Measurements from ENCODE around the gene MRPL33.

MRPL33 gene

GRCh38 chr2:27779417-27780055 is 8.0 kb downstream of the MRPL33 start:
- DNase-seq: no peak

- DNase-seq: no peak
These were observed 10.0 kb downstream of the MRPL33 start for GRCh38 chr2:27781496-27781895.

DNA sequence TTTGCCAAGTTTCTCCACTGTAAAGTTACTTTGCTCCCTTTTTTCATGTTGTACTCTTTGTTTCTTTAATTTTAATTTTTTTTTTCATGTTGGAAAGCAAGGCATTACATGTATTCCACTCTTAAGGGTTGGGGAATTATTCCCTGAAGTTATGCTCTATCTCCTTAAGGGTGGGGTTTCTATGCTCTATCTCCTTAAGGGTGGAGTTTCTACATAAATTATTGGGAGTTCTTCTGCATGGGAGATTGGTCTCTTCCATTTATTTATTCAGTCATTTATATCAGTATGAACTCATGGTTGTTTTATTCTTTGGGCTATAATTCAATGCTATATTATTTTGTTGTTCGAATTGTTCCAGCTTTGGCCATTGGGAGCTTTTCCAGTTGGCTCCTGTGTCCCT is 11.2 kb downstream of the MRPL33 start:
- no peak for DNase-seq

DNA sequence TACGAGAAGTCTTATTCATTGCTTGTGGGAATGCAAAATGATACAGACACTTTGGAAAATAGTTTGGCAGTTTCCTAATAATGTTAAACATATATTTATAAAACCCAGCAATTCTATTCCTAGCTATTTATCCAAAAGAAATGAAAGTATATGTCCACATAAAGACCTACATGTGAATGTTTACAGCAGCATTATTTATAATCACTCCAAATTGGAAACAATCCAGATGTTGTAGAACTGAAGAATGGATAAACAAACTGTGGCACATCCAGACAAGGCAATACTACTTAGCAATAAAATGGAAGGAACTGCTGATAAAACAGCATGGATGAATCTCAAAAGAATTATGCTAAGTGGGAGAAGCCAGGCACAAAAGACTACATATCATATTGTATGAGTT is 19.3 kb downstream of the MRPL33 start:
- no peak for DNase-seq

DNA sequence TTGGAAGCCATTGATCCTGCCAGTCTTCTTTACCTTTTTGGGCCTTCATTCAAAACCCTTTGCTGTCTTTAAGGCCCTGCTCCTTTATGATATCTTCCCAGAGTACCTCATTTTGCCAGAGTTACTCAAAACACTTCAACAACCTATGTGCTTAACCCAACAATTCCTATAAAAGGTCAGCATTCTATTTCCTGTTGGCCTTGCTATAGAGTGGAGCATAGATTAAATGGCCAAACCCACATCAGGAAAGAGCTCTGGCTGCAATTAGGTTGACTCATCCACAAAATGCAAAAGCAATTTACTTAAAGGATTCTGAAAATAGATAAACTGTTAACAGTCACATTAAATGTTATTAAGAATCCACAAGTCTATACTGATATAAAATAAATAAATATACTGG is 21.2 kb downstream of the MRPL33 start:
- DNase-seq: no peak

DNA sequence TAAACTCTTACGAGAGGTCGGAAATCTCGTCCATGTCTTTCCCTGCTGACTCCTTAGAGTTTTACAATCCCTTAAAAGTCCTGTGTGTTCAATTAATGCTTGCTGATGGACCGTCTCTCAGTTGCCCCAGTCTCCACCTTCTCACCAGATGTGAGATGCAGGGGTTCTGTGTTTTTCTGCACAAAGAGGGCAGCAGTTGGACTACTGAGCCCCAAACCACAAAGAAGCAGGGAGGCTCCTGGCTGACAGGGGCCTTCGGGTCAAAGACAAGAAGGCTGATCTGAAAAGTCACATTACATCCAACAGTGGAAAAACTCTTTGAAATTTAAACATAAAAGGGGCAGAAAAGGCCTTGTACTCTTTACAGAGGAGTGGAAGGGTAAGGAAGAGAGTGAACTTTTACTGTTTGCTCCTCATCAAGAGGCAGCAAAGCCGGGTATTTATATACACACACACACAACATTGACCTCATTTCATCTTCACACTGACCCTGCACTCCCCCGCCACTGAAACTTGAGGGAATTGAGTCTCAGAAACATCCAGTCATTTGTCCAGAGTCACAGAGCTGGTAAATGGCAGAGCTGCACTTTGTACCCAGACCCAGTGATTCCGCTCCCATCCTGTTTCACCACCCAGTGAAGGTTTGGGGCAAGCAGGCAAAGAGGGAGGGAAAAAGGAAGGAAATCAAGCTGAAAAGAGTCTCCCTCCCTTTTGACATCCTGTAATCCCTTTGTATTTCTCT is 23.7 kb downstream of the MRPL33 start:
- no peak for DNase-seq

- DNase-seq: no peak
These were observed 24.4 kb downstream of the MRPL33 start for GRCh38 chr2:27795868-27796277.

DNA sequence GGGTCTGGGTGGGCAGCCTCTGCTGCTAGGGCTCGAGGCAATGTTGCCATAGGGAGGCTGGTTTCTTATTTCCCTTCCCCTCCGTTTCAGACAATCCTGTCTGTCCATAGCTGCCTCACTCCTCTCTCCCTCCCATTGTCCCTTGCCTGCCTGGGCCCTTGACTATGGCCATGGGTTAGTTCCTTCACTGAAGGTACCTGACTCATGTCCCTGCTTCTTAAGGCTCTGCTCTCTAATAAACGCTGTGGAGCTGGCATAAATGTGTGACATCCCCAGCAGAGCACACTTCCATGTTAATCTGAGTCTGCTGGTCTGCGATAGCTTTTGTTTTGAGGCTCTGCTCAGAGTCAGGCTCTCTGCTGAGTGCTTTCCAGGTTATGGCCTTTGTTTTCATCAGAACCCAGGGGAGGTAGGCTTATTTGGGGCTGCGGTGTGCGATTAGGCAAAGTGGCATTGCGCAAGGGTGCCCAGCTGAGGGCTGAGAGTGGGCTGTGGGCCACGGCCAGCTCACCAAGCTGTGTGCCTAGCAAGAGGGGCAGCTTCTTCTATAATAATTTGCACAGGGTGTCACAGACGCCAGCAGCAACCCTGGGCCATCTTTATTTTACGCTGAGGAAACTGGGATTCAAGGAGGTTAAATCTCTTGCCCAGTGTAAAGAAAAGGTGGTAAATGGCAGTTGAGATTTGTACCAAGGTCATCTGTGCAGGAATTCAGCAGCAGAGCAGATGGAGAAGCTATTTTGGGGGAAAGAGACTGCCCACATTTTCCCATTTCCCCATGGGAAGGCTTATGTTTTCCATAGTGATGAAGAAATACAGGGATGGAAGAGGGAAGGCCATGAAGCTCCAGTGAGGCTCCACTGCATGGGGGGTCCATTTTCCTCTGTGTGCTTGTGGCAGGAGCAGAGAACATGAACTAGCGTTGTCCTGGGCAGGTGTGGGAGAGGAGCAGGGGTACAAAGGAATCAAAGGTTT is 25.6 kb downstream of the MRPL33 start:
- no peak for DNase-seq

DNA sequence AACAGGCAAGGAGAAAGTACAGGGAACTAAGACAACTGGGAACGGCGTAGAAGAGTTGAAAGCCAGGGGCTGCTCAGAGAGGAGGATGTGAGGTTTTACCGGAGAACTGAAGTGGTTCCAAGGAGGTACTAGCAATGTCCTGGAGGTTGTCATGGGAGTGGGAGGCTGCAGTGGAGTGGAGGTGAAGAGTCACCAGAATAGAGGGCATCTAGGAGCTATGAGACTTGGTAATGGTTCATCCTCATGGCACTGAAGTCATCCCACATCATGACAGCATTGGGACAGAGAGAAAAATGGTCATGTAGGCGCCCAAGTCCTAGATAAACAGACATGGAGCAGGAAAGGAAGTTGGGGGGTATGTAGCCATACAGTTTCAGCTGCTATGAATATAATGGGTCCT is 26.3 kb downstream of the MRPL33 start:
- no peak for DNase-seq

GRCh38 chr2:27798486-27798885 is 27.0 kb downstream of the MRPL33 start:
- DNase-seq: no peak

DNA sequence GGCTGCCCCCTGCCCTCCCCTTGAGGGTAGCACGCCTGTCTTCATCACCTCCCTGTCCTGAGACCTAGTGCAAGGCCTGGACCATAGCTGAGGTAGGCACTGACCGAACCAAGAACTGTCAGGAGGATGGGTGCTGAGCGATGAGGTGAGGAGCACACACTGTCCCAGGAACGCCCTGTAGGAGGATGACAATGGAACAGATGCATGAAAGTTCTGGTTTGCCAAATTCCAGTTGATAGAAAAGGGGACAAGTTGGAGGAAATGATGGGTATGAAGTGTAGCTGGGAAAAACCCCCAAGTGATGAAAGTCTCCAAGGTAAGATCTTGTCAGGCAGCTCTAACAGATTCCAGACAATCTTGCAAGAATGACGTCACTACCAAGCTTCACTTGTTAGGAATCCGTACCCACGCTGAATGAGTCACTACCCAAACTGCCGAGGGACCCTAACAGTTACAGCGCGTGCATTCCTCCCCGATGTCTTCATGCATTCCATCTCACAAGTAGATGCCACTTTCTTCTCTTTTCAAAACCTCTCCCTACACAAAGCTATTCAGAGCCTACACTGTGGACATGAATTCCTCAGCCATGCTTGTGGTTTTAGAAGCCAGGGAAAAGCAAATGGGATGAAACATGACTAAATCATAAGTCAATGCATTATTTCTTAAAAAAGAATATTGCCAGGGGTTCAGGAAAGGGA is 27.6 kb downstream of the MRPL33 start:
- no peak for DNase-seq

- DNase-seq: no peak
These were observed 28.1 kb downstream of the MRPL33 start for GRCh38 chr2:27799646-27800010.

- DNase-seq: no peak
These were observed 29.3 kb downstream of the MRPL33 start for GRCh38 chr2:27800856-27801255.

DNA sequence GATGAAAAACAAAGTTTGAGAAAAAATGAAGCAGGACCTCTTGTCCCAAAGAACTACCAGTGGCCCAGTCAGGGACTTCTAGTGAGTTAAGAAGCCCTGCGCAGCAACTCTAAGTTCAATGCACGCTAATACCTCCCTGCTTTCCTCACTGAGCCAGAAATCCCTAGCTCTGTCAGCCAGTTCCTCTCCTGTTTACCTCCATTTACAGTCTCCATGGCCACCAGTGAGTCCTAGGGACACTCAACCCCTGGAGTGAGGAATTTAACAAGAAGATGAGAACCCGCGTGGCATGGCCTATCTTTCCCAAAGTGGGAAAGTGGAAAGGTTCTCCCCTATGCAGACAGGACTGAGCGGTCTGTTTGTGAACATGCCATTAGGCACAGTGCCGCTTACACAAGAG is 31.0 kb downstream of the MRPL33 start:
- no peak for DNase-seq

- no peak for DNase-seq
These were observed 31.5 kb downstream of the MRPL33 start for GRCh38 chr2:27803046-27803445.

DNA sequence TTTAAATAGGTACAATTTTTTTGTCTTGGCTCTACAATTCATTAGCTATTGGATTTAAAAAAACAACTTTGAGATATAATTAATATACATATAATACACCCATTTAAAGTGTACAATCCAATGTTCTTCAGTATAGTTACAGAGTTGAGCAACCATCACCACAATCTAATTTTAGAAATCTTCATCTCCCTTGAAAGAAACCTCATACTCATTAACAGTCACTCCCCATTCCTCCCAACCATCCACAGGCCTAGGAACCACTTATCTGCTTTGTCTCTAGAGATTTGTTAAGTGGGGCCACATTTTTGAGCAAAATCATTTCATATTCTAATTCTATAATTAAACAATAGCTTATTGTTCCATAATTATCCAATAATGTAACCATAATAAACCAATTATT is 32.6 kb downstream of the MRPL33 start:
- DNase-seq: no peak

DNA sequence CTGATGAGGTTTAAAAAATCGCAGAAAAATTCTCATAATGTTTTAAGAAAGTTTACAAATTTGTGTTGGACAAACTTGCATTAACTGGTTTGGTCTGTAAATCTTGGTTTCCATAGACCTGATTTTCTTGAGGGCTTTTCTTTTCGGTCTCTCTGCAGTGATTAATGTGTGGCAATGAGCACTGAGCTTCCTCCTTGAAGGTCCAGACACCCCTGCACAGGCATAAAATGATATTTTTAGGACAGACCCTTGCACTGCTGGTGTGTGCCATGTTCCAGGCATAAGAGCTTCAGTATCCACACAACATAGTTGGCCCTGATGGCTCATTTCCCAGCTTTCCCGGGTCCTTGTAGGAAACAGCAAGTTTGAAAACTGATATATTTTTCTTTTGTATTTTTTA is 33.7 kb downstream of the MRPL33 start:
- DNase-seq: no peak

DNA sequence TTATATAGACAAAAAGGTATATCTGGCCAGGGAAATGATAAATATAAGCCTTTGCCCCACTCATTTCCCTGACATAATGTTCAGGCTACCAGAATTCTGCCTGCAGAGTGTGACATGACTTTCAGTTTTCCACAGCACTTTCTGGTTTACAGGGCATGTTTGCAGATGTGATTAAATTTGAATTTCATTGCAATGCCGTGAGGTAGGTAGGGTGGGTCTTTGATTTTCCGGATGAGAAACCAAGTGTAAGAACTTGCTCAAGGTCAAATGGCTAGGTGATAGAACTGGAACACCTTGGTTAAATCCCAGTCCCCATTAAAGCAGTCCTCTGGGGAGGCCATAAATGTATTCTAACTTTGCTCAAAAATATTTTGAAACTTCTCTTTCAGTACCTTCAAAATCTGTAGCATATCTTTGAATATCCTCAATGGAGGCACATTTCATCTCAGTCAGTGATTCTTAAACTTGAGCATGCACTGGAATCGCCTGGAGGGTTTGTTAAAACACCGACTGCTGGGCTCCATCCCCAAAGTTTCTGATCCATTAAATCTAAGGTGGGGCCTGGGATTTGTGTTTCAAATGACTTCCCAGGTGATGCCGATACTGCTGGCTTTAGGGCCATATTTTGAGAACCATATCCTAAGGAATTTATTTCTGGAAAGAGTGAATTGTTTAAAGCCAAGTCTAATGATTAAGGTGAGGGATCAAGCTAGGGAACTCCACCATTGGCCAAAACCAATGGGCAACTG is 35.0 kb downstream of the MRPL33 start:
- no peak for DNase-seq

DNA sequence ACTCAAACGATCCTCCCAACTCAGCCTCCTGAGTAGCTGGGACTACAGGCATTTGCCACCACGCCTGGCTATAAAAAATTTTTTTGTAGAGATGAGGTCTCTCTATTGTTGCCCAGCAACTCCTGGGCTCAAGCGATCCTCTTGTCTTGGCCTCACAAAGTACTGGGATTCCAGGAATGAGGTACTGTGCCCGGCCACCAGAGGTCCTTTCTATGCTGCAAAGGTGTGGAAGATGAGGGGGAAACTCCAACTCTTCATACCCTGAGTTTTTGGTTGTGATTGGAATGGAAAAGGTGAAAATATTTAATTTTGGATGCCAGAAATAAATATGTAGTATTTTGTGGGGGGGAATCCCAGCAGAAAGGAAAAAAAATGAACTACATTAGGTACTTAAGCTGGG is 36.0 kb downstream of the MRPL33 start:
- DNase-seq: peak in 1 of 2 donors; percentile 5

- DNase-seq: no peak
These were observed 36.9 kb downstream of the MRPL33 start for GRCh38 chr2:27808418-27808817.

- no peak for DNase-seq
These were observed 37.5 kb downstream of the MRPL33 start for GRCh38 chr2:27808984-27809383.

GRCh38 chr2:27809761-27810241 is 38.3 kb downstream of the MRPL33 start:
- DNase-seq: no peak
